Neural cell (in vitro differentiated cells): ENCODE data around the gene VSTM2B. TPM values are rescaled to one million over a fixed set of nuclear protein-coding genes. Genes with fewer than 3 reads are reported as not detected.

ENCODE experiments used
- H2AFZ ChIP-seq: fragments of 200-600, 300-800 bp; sonication (generic), shearing (Covaris generic); 2 replicates; pipeline ENCODE4 v1.6.0; 2014; ENCODE audit warnings: low read depth, mild to moderate bottlenecking, antibody characterized with exemption, low read length, moderate library complexity
- H3F3A ChIP-seq: fragments of 200-600 bp; shearing (Covaris generic); 2 replicates; pipeline ENCODE4 v1.6.1; 2016; ENCODE audit warnings: mild to moderate bottlenecking, moderate library complexity, mixed read lengths, antibody characterized with exemption, low read length; ENCODE audit not compliant: insufficient read depth, poor library complexity, severe bottlenecking
- H3K27ac ChIP-seq: fragments of 200-600, 300-800 bp; sonication (generic), shearing (Covaris generic); 2 replicates; pipeline ENCODE4 v1.5.1; 2014; ENCODE audit warnings: mild to moderate bottlenecking, low read length, moderate library complexity
- H3K27me3 ChIP-seq: fragments of 300-800, 200-600 bp; sonication (generic), shearing (Covaris generic); 2 replicates; pipeline ENCODE4 v1.6.0; 2014; ENCODE audit warnings: mild to moderate bottlenecking, low read depth, low read length, moderate library complexity; ENCODE audit not compliant: insufficient read depth
- H3K36me3 ChIP-seq: fragments of 300-800, 200-600 bp; sonication (generic), shearing (Covaris generic); 2 replicates; pipeline ENCODE4 v1.5.1; 2014; ENCODE audit warnings: mild to moderate bottlenecking, antibody characterized with exemption, low read length, moderate library complexity; ENCODE audit not compliant: insufficient read depth
- H3K4me2 ChIP-seq: fragments of 300-800, 200-600 bp; sonication (generic), shearing (Covaris generic); 2 replicates; pipeline ENCODE4 v1.6.0; 2014; ENCODE audit warnings: mild to moderate bottlenecking, low read length
- H3K4me3 ChIP-seq: fragments of 300-800, 200-600 bp; sonication (generic), shearing (Covaris generic); 2 replicates; pipeline ENCODE4 v1.5.1; 2014; ENCODE audit warnings: mild to moderate bottlenecking, low read length, moderate library complexity
- H3K79me2 ChIP-seq: fragments of 200-600 bp; shearing (Covaris generic); replicated peaks from 2 replicates; pipeline ENCODE4 v1.6.0; 2014; ENCODE audit warnings: mild to moderate bottlenecking, low read length, moderate library complexity; ENCODE audit not compliant: insufficient read depth
- H3K9ac ChIP-seq: fragments of 300-800, 200-600 bp; sonication (generic), shearing (Covaris generic); 2 replicates; pipeline ENCODE4 v1.6.1; 2016; ENCODE audit warnings: mild to moderate bottlenecking, low read length, mixed read lengths
- H3K9me2 ChIP-seq: fragments of 200-600 bp; shearing (Covaris generic); 2 replicates; pipeline ENCODE4 v1.6.1; 2016; ENCODE audit warnings: mild to moderate bottlenecking, low read length, mixed read lengths; ENCODE audit not compliant: insufficient read depth
- H3K9me3 ChIP-seq: fragments of 200-600, 300-800 bp; sonication (generic), shearing (Covaris generic); 2 replicates; pipeline ENCODE4 v1.6.1; 2016; ENCODE audit warnings: mild to moderate bottlenecking, mixed run types, low read length, moderate library complexity, mixed read lengths
- H4K20me1 ChIP-seq: fragments of 200-600 bp; shearing (Covaris generic); 2 replicates; pipeline ENCODE4 v1.6.1; 2016; ENCODE audit warnings: mild to moderate bottlenecking, mixed run types; ENCODE audit not compliant: insufficient read depth
- CTCF ChIP-seq: fragments of 450-650 bp; IDR thresholded peaks from 2 replicates; pipeline ENCODE4 v1.5.1; 2014; ENCODE audit warnings: antibody characterized with exemption, mild to moderate bottlenecking, moderate library complexity; ENCODE audit not compliant: poor library complexity, severe bottlenecking
- EZH2 ChIP-seq: fragments of 200-600, 300-800 bp; shearing (Covaris generic), sonication (generic); IDR thresholded peaks from 2 replicates; pipeline ENCODE4 v1.6.1; 2014; ENCODE audit warnings: antibody characterized with exemption, low read length, borderline replicate concordance, mild to moderate bottlenecking; ENCODE audit not compliant: insufficient read depth, poor library complexity, severe bottlenecking
- MXI1 ChIP-seq: fragments of 450-650 bp; conservative IDR thresholded peaks from 2 replicates; pipeline ENCODE4 v1.6.1; 2014; ENCODE audit warnings: antibody characterized with exemption, mild to moderate bottlenecking; ENCODE audit not compliant: poor library complexity, severe bottlenecking
- POLR2AphosphoS5 ChIP-seq: IDR thresholded peaks from 2 replicates; pipeline ENCODE4 v1.6.1; 2012
- RAD21 ChIP-seq: fragments of 450-650 bp; conservative IDR thresholded peaks from 2 replicates; pipeline ENCODE4 v1.6.1; 2014; ENCODE audit warnings: antibody characterized with exemption, mild to moderate bottlenecking, moderate library complexity
- REST ChIP-seq: IDR thresholded peaks from 2 replicates; pipeline ENCODE4 v1.6.1; 2012; ENCODE audit warnings: borderline replicate concordance
- SMC3 ChIP-seq: fragments of 450-650 bp; conservative IDR thresholded peaks from 2 replicates; pipeline ENCODE4 v1.6.1; 2014; ENCODE audit warnings: antibody characterized with exemption, mild to moderate bottlenecking, moderate library complexity; ENCODE audit not compliant: poor library complexity
- TAF1 ChIP-seq: IDR thresholded peaks from 2 replicates; pipeline ENCODE4 v1.6.1; 2012; ENCODE audit warnings: low read depth
- polyA plus RNA-seq: library from polyadenylated mRNA; depleted of rRNA; stranded (reverse); fragments of >200 nt; gene quantifications from 2 replicates; pipeline ENCODE4 v1.2.3, GENCODE V29; 2014

VSTM2B gene
- polyA plus RNA-seq, 1 donor from 2014 or later: 24.4 TPM

DNA sequence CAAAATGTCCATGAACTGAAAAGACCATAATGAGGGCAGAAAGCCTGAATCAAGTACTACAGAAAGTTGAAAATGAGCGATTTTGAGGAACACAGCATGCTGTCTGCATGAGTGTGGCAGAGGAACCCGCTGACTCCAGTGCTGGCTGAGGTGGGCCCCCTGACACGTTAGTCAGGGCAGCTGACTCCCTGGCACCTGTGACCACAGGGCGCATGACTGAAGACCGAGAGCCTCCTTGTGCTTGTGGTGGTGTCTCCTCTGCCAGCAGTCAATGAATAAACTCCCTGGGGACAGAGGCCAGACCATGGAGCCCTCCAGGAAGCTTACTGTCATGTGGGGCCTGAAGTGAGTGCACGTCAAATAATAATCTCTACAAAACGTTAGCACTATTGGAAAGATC is 38.4 kb upstream of the VSTM2B start:
- Histone ChIP-seq H3K9me2 (no peaks in the 10 kb centered on the region), H3K36me3 (no peaks in the 10 kb centered on the region), H3K4me2 (no peak overlapping the region), H3F3A (no peaks in the 10 kb centered on the region), H2AFZ (no peak overlapping the region), H3K4me3 (no peak overlapping the region), H3K9me3 (no peaks in the 10 kb centered on the region), H3K9ac (no peak overlapping the region), H4K20me1 (no peaks in the 10 kb centered on the region), H3K79me2 (no peaks in the 10 kb centered on the region), H3K27me3 (no peaks in the 10 kb centered on the region), H3K27ac (no peak overlapping the region)
- TF ChIP-seq SMC3 (no peak), CTCF (no peak), EZH2 (no peak), REST (no peak), MXI1 (no peak)

- Histone ChIP-seq H3K9ac (no peak overlapping the region), H3K9me3 (no peaks in the 10 kb centered on the region), H3K27me3 (no peaks in the 10 kb centered on the region), H2AFZ (no peak overlapping the region), H3K79me2 (no peaks in the 10 kb centered on the region), H3K4me2 (no peak overlapping the region), H3K27ac (no peak overlapping the region), H3F3A (no peaks in the 10 kb centered on the region), H3K4me3 (no peak overlapping the region), H4K20me1 (no peaks in the 10 kb centered on the region), H3K36me3 (no peaks in the 10 kb centered on the region), H3K9me2 (no peaks in the 10 kb centered on the region)
- TF ChIP-seq CTCF (no peak), POLR2AphosphoS5 (no peak), EZH2 (no peak), MXI1 (no peak), TAF1 (no peak), RAD21 (no peak)
Observed at GRCh38 chr19:29488316-29488715, 37.5 kb upstream of the VSTM2B start.
